Stimulated activated CD4-positive, alpha-beta T cell treated with anti-CD3 and anti-CD28 coated beads, TNF-alpha, amount 100 ng/mL, for 4 hours (primary cell): Measurements from ENCODE around the gene PCDHB13.
"Not testable (repeated sequence)": the region's sequence is repeated elsewhere in the genome, so short reads cannot be mapped to it uniquely, and the experiment has no call there.

Experiments used
- DNase-seq, 3 experiments: peaks; one replicate each; pipeline ENCODE4 v3.0.0-alpha.2; 2020; ENCODE audit warnings: low read depth in 3 of 3

Gene PCDHB13

DNA sequence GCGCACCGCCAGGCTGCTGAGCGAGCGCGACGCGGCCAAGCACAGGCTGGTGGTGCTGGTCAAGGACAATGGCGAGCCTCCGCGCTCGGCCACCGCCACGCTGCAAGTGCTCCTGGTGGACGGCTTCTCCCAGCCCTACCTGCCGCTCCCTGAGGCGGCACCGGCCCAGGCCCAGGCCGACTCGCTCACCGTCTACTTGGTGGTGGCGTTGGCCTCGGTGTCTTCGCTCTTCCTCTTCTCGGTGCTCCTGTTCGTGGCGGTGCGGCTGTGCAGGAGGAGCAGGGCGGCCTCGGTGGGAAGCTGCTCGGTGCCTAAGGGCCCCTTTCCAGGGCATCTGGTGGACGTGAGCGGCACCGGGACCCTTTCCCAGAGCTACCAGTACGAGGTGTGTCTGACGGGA lies 12.1 kb upstream of the PCDHB13 start:
- DNase-seq: not testable (repeated sequence)

- no peak for DNase-seq
These were observed 5.2 kb upstream of the PCDHB13 start, which contains the start of gene PCDHB12 for GRCh38 chr5:141208478-141208877. TSS of gene PCDHB12 (plus strand) at chr5:141208719. CDS start at chr5:141208908, 189 bp downstream.

GRCh38 chr5:141210281-141210680 lies 3.4 kb upstream of the PCDHB13 start:
- not testable (repeated sequence) for DNase-seq

- DNase-seq: not testable (repeated sequence)
These were observed 2.9 kb upstream of the PCDHB13 start for GRCh38 chr5:141210849-141211248.

- DNase-seq: not testable (repeated sequence)
These were observed 864 bp downstream of the PCDHB13 start for GRCh38 chr5:141214583-141214982.

DNA sequence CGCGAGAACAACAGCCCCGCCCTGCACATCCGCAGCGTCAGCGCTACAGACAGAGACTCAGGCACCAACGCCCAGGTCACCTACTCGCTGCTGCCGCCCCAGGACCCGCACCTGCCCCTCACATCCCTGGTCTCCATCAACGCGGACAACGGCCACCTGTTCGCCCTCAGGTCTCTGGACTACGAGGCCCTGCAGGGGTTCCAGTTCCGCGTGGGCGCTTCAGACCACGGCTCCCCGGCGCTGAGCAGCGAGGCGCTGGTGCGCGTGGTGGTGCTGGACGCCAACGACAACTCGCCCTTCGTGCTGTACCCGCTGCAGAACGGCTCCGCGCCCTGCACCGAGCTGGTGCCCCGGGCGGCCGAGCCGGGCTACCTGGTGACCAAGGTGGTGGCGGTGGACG lies 1.8 kb downstream of the PCDHB13 start:
- not testable (repeated sequence) for DNase-seq

- not testable (repeated sequence) for DNase-seq
These were observed 2.3 kb downstream of the PCDHB13 start for GRCh38 chr5:141216035-141216434.

DNA sequence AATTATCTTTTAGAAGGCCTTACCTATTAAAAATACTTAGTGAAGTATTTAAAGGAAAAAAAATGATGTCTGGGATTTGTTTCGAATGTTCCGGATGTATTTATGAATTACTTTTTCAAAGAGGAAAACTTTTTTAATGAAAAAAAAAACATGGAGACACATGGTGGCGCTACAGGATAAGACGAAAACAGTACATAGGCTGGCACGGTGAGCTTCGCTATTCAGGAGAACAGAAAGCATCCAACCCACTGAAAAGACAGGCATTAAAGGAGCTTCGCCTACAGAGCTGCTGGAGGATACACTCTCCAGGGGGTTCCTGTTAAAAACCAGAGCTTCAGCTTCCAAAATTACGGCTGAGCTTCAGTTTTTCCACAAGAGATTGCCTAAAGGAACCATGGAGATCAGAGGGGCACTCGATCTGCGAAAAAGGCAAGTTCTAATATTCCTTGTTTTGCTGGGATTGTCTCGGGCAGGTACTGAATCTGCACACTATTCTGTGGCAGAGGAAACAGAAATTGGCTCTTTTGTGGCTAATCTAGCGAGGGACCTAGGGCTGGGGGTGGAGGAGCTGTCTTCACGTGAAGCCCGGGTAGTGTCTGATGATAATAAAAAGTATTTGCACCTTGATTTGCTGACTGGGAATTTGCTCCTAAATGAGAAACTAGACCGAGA lies 9.5 kb downstream of the PCDHB13 start, which contains the start of gene PCDHB14:
TSS of gene PCDHB14 (plus strand) at position 232 of the 672 bp plus-strand sequence. CDS start at position 395, 163 bp downstream.
- no peak for DNase-seq

DNA sequence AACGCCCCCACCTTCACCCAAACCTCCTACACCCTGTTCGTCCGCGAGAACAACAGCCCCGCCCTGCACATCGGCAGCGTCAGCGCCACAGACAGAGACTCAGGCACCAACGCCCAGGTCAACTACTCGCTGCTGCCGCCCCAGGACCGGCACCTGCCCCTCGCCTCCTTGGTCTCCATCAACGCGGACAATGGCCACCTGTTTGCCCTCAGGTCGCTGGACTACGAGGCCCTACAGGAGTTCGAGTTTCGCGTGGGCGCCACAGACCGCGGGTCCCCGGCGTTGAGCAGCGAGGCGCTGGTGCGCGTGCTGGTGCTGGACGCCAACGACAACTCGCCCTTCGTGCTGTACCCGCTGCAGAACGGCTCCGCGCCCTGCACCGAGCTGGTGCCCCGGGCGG lies 11.1 kb downstream of the PCDHB13 start:
- not testable (repeated sequence) for DNase-seq

- DNase-seq: not testable (repeated sequence)
These were observed 11.7 kb downstream of the PCDHB13 start for GRCh38 chr5:141225421-141225820.

GRCh38 chr5:141234109-141234667 lies 20.5 kb downstream of the PCDHB13 start:
- no peak for DNase-seq

DNA sequence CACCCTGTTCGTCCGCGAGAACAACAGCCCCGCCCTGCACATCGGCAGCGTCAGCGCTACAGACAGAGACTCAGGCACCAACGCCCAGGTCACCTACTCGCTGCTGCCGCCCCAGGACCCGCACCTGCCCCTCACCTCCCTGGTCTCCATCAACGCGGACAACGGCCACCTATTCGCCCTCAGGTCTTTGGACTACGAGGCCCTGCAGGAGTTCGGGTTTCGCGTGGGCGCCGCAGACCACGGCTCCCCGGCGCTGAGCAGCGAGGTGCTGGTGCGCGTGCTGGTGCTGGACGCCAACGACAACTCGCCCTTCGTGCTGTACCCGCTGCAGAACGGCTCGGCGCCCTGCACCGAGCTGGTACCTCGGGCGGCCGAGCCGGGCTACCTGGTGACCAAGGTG lies 22.2 kb downstream of the PCDHB13 start:
- not testable (repeated sequence) for DNase-seq

- no peak for DNase-seq
These were observed 23.0 kb downstream of the PCDHB13 start for GRCh38 chr5:141236516-141237313.

DNA sequence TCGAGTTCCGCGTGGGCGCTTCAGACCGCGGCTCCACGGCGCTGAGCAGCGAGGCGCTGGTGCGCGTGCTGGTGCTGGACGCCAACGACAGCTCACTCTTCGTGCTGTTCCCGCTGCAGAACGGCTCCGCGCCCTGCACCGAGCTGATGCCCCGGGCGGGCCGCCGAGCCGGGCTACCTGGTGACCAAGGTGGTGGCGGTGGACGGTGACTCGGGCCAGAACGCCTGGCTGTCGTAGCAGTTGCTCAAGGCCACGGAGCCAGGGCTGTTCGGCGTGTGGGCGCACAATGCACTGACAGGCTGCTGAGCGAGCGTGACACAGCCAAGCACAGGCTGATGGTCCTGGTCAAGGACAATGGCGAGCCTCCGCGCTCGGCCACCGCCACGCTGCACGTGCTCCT lies 27.8 kb downstream of the PCDHB13 start:
- no peak for DNase-seq

GRCh38 chr5:141245250-141245717 lies 31.6 kb downstream of the PCDHB13 start, which contains the start of gene PCDHB15:
TSS of gene PCDHB15 (plus strand) at chr5:141245395. CDS start at chr5:141245579, 184 bp downstream.
- DNase-seq: no peak

- DNase-seq: not testable (repeated sequence)
These were observed 33.3 kb downstream of the PCDHB13 start for GRCh38 chr5:141246971-141247370.

GRCh38 chr5:141247434-141247833 lies 33.7 kb downstream of the PCDHB13 start:
- DNase-seq: not testable (repeated sequence)

GRCh38 chr5:141250576-141250975 lies 36.9 kb downstream of the PCDHB13 start:
- DNase-seq: no peak

GRCh38 chr5:141258464-141258863 lies 44.7 kb downstream of the PCDHB13 start:
- DNase-seq: no peak

DNA sequence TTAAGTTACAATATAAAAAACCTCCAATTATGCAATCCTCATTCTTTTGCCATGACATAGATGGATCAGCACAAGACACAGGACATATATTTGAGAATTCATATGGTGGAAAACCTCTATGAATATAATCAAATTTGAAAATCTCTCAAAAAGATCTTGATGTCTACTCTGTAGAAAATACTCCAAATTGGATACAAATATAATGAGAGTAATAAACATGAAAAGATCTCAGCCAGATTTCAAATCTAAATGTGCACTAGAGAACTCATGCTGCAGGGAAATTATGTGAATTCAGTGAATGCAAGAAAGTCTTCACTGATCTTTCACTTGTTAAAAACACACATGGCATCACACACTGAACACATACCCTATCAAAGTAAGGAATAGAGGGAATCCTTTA lies 45.2 kb downstream of the PCDHB13 start:
- no peak for DNase-seq

- no peak for DNase-seq
These were observed 46.9 kb downstream of the PCDHB13 start for GRCh38 chr5:141260458-141261237.

- no peak for DNase-seq
These were observed 47.5 kb downstream of the PCDHB13 start for GRCh38 chr5:141261238-141261546.
